ENCODE measurements around the gene SLC6A18.

SLC6A18 gene

DNA sequence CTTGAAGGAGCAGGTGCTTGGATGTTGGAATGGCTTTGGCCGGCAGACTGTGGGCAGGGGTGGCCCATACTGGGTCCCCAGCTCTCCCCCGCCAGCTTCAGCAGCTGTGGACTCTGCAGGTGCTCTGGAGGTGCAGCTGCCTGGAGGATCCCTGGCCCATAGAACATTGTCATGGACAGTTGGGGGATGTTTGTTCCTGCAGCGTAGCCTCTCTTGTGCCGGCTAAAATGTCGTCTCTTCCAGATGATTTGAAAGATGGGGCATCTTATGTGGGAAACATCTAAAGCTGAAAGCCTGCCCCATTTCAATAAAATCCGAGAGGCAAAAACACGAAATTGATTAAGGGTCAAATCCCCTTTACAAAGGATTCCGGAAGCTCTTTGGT, 37.2 kb upstream of the SLC6A18 start:
- H3K4me3 ChIP-seq (ENCODE audit: low read depth, low read length), result no peak overlapping the region
- in situ Hi-C loops (cut with HindIII; ENCODE audit: low sequenced_read_pairs), result no loop called here
- TF ChIP-seq CTCF (IDR thresholded peaks at IDR 0.05; ENCODE audit: low read depth, low read length), result no peak
- no peak for DNase-seq (ENCODE audit: low read depth, low spot score)

- no peak for TF ChIP-seq CTCF (IDR thresholded peaks at IDR 0.05; ENCODE audit: low read depth, low read length)
- no peak for DNase-seq (ENCODE audit: low read depth, low spot score)
- in situ Hi-C loops (cut with HindIII; ENCODE audit: low sequenced_read_pairs), result no loop called here
- no peak overlapping the region for H3K4me3 ChIP-seq (ENCODE audit: low read depth, low read length)
These were observed 36.7 kb upstream of the SLC6A18 start for GRCh38 chr5:1188464-1188863.

- no peak overlapping the region for H3K4me3 ChIP-seq (ENCODE audit: low read depth, low read length)
- no peak for TF ChIP-seq CTCF (IDR thresholded peaks at IDR 0.05; ENCODE audit: low read depth, low read length)
- in situ Hi-C loops (cut with HindIII; ENCODE audit: low sequenced_read_pairs), result no loop called here
- no peak for DNase-seq (ENCODE audit: low read depth, low spot score)
These were observed 35.9 kb upstream of the SLC6A18 start for GRCh38 chr5:1189269-1189668.

DNA sequence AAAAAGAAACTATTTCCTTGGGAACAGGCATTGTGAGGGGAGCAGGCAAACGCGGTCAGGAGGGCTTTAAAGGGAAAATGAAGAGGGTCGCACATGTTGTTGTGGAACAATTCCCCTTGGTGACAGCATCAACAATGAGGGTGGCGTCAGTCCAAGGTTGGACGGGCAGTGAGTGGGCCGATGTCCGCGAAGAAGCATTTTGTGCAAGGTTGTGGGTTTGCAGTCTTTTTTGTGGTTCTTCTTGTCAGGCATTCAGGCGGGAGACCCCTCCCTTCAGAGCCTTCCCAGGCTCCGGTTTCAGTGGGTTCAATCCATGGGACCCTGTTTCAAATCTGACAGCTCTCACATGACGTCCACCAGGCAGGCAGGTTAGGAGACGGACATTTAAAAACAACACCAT, 34.9 kb upstream of the SLC6A18 start:
- no peak overlapping the region for H3K4me3 ChIP-seq (ENCODE audit: low read depth, low read length)
- DNase-seq (ENCODE audit: low read depth, low spot score), result no peak
- in situ Hi-C loops (cut with HindIII; ENCODE audit: low sequenced_read_pairs), result no loop called here
- no peak for TF ChIP-seq CTCF (IDR thresholded peaks at IDR 0.05; ENCODE audit: low read depth, low read length)

DNA sequence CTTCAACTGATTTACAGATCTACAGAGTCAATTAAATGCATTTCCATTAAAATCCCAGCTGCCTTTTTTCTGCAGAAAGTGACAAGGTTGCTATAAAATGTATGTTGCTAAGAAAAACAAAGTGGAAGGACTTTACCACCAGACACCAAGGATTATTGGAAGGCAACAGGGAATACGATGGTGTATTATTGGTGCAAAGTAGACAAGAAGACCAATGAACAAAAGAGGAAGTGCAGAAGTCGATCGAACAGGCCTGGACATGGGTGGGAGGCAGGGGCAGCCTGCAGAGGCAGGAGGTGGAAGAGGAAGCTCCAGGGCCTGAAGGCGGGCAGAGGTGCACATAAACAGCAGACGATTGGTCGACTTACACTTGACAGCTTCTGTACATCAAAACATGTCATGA, 34.3 kb upstream of the SLC6A18 start:
- no peak for DNase-seq (ENCODE audit: low read depth, low spot score)
- TF ChIP-seq CTCF (IDR thresholded peaks at IDR 0.05; ENCODE audit: low read depth, low read length), result no peak
- H3K4me3 ChIP-seq (ENCODE audit: low read depth, low read length), result no peak overlapping the region
- in situ Hi-C loops (cut with HindIII; ENCODE audit: low sequenced_read_pairs), result no loop called here

GRCh38 chr5:1192971-1193590, 32.1 kb upstream of the SLC6A18 start:
- in situ Hi-C loops (cut with HindIII; ENCODE audit: low sequenced_read_pairs), result no loop called here
- DNase-seq (ENCODE audit: low read depth, low spot score), result no peak
- TF ChIP-seq CTCF (IDR thresholded peaks at IDR 0.05; ENCODE audit: low read depth, low read length), result no peak

DNA sequence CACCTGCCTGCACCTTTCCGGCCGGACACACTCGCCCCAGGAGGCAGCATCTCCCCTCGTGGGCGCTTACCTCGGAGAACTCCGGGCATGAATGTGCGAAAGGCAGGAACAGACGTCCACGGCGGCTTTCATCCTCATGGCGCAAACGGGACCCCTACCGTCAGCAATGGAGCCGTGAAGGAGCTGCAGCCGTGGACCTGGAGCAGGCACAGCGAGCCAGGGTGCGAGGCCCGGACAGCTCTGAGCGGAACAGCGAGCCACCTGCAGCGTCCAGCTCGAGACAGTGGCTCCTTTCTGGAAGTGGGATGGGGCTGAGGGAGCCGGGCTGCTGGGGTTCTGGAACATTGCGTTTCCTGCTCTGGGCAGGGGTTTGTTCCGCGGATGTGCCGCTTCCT, 31.6 kb upstream of the SLC6A18 start:
- no peak for DNase-seq (ENCODE audit: low read depth, low spot score)
- H3K4me3 ChIP-seq (ENCODE audit: low read depth, low read length), result no peak overlapping the region
- in situ Hi-C loops (cut with HindIII; ENCODE audit: low sequenced_read_pairs), result no loop called here
- no peak for TF ChIP-seq CTCF (IDR thresholded peaks at IDR 0.05; ENCODE audit: low read depth, low read length)

More at GRCh38 chr5:1192971-1193590, 32.1 kb upstream of the SLC6A18 start:
- no peak overlapping the region for H3K4me3 ChIP-seq (ENCODE audit: low read depth, low read length)

All from astrocyte of the spinal cord (primary cell).